Naive thymus-derived CD4-positive, alpha-beta T cell (primary cell): ENCODE measurements around the gene UPP2. TPM values are rescaled to one million over a fixed set of nuclear protein-coding genes. Genes with fewer than 3 reads are reported as not detected.

Experiments used
- ATAC-seq: fragments of 150-1000 bp; cut with Tn5 transposase; 2 replicates; pipeline ENCODE4 v1.10.0; 2021; ENCODE audit warnings: mild to moderate bottlenecking, moderate library complexity
- CTCF ChIA-PET: fragments of 350-600 bp; sonication (Branson Sonifier 250); formaldehyde crosslinking; loops from one replicate; lab custom pipeline; 2021; ENCODE audit warnings: antibody characterized with exemption; lab: Charles Lee
- POLR2A ChIA-PET: fragments of 350-600 bp; sonication (Branson Sonifier 250); formaldehyde crosslinking; loops from one replicate; lab custom pipeline; 2021; ENCODE audit warnings: antibody characterized with exemption, inconsistent platforms; lab: Charles Lee
- DNase-seq, 9 donors: peaks; one replicate each; pipeline versions ENCODE4 v3.0.0 to v3.0.0-alpha.2; 2020 to 2022; ENCODE audit warnings: mixed read lengths in 1 of 9
- H3K27ac ChIP-seq: one replicate; pipeline ENCODE4 v1.7.0; 2013; ENCODE audit warnings: mild to moderate bottlenecking, low read depth, low read length, moderate library complexity
- H3K27me3 ChIP-seq, 2 donors: one replicate each; pipeline ENCODE4 v1.7.0; 2013; ENCODE audit warnings: low read length in 2 of 2, mild to moderate bottlenecking in 2 of 2, moderate library complexity in 2 of 2; ENCODE audit not compliant: control insufficient read depth in 2 of 2, insufficient read depth in 2 of 2
- H3K36me3 ChIP-seq, 3 experiments: 1 replicate in 2 of 3; 2 replicates in 1 of 3; pipeline ENCODE4 v1.7.0; 2013; ENCODE audit warnings: low read length in 3 of 3, mild to moderate bottlenecking in 3 of 3, moderate library complexity in 1 of 3; ENCODE audit not compliant: insufficient read depth in 3 of 3, control insufficient read depth in 2 of 3
- H3K4me1 ChIP-seq, 2 donors: one replicate each; pipeline ENCODE4 v1.7.0; 2013; ENCODE audit warnings: low read length in 2 of 2, mild to moderate bottlenecking in 2 of 2, moderate library complexity in 1 of 2; ENCODE audit not compliant: control insufficient read depth in 2 of 2, insufficient read depth in 2 of 2
- H3K4me3 ChIP-seq: 2 replicates; pipeline ENCODE4 v1.7.0; 2013; ENCODE audit warnings: mild to moderate bottlenecking, low read length
- H3K9me3 ChIP-seq, 3 experiments: 1 replicate in 2 of 3; 2 replicates in 1 of 3; pipeline ENCODE4 v1.7.0; 2013; ENCODE audit warnings: low read length in 3 of 3; ENCODE audit not compliant: control insufficient read depth in 2 of 3
- H3K27ac Mint-ChIP-seq, 9 donors: one replicate each; pipeline ENCODE4 v1.8.0; 2020 to 2022; ENCODE audit warnings: mixed read lengths in 9 of 9, mild to moderate bottlenecking in 8 of 9, moderate library complexity in 5 of 9, inconsistent platforms in 2 of 9
- H3K27me3 Mint-ChIP-seq, 5 donors: one replicate each; pipeline ENCODE4 v1.8.0; 2021 to 2022; ENCODE audit warnings: mixed read lengths in 5 of 5, mild to moderate bottlenecking in 1 of 5
- H3K36me3 Mint-ChIP-seq, 5 donors: one replicate each; pipeline ENCODE4 v1.8.0; 2020 to 2022; ENCODE audit warnings: mixed read lengths in 5 of 5, mild to moderate bottlenecking in 3 of 5, inconsistent platforms in 1 of 5
- H3K4me1 Mint-ChIP-seq, 7 donors: one replicate each; pipeline ENCODE4 v1.8.0; 2020 to 2022; ENCODE audit warnings: mixed read lengths in 7 of 7, mild to moderate bottlenecking in 3 of 7, inconsistent platforms in 1 of 7
- H3K4me3 Mint-ChIP-seq, 10 donors: one replicate each; pipeline ENCODE4 v1.8.0; 2020 to 2022; ENCODE audit warnings: mild to moderate bottlenecking in 10 of 10, mixed read lengths in 10 of 10, moderate library complexity in 6 of 10, inconsistent platforms in 2 of 10
- H3K9me3 Mint-ChIP-seq, 11 donors: one replicate each; pipeline ENCODE4 v1.8.0; 2020 to 2022; ENCODE audit warnings: mixed read lengths in 11 of 11, mild to moderate bottlenecking in 4 of 11, inconsistent platforms in 1 of 11, moderate library complexity in 1 of 11
- intact Hi-C, 2 donors: fragments of 100-400 bp; cut with micrococcal nuclease; formaldehyde crosslinking; loops; one replicate each; pipeline ENCODE4 v1.15.1; 2023
- polyA plus RNA-seq, 2 donors: library from polyadenylated mRNA; unstranded; fragments of 300-500 nt; fragmentation: Illumina TruSeq; gene quantifications; one replicate each; pipeline ENCODE4 v1.2.3, GENCODE V29; 2021
- total RNA-seq, 6 experiments: library from RNA in 5 of 6; stranded (reverse) in 5 of 6; gene quantifications; 1 replicate in 5 of 6; 2 replicates in 1 of 6; pipeline ENCODE4 v1.2.3 and lab custom pipeline; 2021 to 2026

The UPP2 gene
- total RNA-seq (not detected), polyA plus RNA-seq (not detected), total RNA-seq (lab: John Stamatoyannopoulos, UW) (not detected)

DNA sequence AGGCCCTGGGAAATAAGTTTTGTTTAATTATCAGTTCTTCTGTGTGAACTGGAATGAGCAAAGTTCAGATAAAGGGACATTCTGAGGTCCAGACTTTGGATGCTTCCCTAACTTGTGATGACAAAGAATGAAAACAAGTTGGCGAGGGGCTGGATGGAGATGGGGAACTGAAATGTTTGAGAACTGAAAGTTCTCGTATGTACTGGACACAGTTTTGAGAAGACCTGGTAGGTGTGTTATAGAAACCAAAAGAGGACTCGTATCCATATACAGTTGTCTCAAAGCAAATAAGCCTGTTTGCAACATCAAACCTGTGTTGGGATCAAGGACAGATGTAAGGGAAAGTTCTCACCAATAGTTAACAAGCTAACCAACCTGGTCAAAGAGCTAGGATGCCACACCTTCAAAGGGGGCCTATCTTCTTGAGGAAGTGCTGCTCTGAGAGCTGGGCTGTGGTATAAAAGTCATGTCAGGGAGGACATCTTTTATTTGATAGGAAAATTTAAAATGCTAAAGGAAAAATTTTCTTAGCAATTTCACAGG is at the start of gene UPP2:
Gene UPP2, plus strand, starts transcription at position 493 of the 543 bp plus-strand sequence. CDS start 188 bp downstream, outside the sequence.
- POLR2A ChIA-PET: no interaction called here
- Histone ChIP-seq H3K36me3 (no peaks in the 10 kb centered on the region), H3K4me3 (no peak within 1 kb of the TSS), H3K9me3 (no peaks in the 10 kb centered on the region), H3K27me3 (no peaks in the 10 kb centered on the region), H3K27ac (no peak within 1 kb of the TSS), H3K4me1 (no peaks in the 10 kb centered on the region)
- Mint-ChIP-seq H3K27me3 (peaks cover 0 to 4% (median 0%) of the 10 kb centered on the region in 5 donors), H3K4me1 (no peaks in the 10 kb centered on the region), H3K9me3 (no peaks in the 10 kb centered on the region), H3K4me3 (no peak within 1 kb of the TSS), H3K27ac (no peak within 1 kb of the TSS), H3K36me3 (no peaks in the 10 kb centered on the region)
- DNase-seq (no peak), ATAC-seq (no peak)
- CTCF ChIA-PET: no interaction called here
- intact Hi-C loops: no loop called here

DNA sequence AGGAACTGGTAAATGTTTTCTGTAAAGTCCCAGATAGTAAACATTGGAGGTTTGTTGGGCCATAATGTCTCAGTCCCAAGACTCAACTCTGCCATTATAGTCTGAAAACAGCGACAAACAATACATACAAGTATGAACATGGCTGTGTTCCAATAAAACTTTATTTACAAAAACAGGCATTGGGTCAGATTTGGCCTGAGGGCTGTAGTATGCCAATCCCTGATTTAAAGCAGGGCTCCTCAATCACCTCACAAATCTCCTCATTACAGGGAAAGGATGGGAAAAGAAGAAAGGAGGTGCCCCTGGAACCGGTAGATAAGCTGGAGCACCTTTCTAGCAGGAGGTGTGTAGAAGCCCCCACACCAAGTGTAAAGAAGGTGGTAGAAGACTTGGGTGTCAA is 48.9 kb upstream of the UPP2 start:
- ATAC-seq (no peak), DNase-seq (no peak)
- CTCF ChIA-PET: interaction anchor here (1.3 kb wide), 1 partner anchor 10 kb away, joined by 3 read pairs; no protein-coding TSS in a partner anchor
- POLR2A ChIA-PET: no interaction called here
- Histone ChIP-seq H3K4me3 (no peak overlapping the region), H3K9me3 (no peaks in the 10 kb centered on the region), H3K4me1 (no peaks in the 10 kb centered on the region), H3K27me3 (no peaks in the 10 kb centered on the region), H3K36me3 (no peaks in the 10 kb centered on the region), H3K27ac (no peak overlapping the region)
- no peak overlapping the region for H3K4me3 Mint-ChIP-seq
- H3K27ac Mint-ChIP-seq: no peak overlapping the region
- no peaks in the 10 kb centered on the region for H3K4me1 Mint-ChIP-seq
- no peaks in the 10 kb centered on the region for H3K36me3 Mint-ChIP-seq
- intact Hi-C loops: no loop called here
- peaks cover 0 to 8% (median 5%) of the 10 kb centered on the region in 5 donors for H3K27me3 Mint-ChIP-seq
- no peaks in the 10 kb centered on the region for H3K9me3 Mint-ChIP-seq

DNA sequence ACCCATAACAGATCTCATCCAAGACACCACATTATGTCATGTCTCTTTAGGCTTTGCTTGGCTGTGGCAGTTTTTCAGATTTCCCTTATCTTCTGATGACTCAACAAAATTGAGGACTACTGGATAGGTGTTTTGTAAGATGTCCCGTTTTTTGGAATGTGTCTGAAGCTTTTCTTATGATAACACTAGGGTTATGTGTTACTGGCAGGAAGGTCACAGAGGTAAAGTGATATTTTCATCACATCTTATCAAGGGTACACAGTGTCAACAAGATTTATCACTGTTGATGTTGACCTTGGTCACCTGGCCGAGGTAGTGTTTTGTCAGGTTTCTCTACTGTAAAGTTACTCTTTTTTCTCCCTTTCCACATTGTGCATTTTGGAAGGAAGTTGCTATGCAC is 44.8 kb upstream of the UPP2 start:
- intact Hi-C loops: no loop called here
- no peak overlapping the region for H3K4me3 ChIP-seq
- ChIA-PET CTCF (no interaction called here), POLR2A (no interaction called here)
- peaks cover 0 to 4% (median 2%) of the 10 kb centered on the region in 5 donors for H3K27me3 Mint-ChIP-seq
- H3K4me1 Mint-ChIP-seq: peaks cover 0 to 2% (median 0%) of the 10 kb centered on the region in 7 donors
- H3K4me3 Mint-ChIP-seq: no peak overlapping the region
- H3K27ac Mint-ChIP-seq: no peak overlapping the region
- H3K9me3 ChIP-seq: no peaks in the 10 kb centered on the region
- no peaks in the 10 kb centered on the region for H3K36me3 Mint-ChIP-seq
- DNase-seq: no peak
- no peaks in the 10 kb centered on the region for H3K9me3 Mint-ChIP-seq
- H3K36me3 ChIP-seq: no peaks in the 10 kb centered on the region
- no peaks in the 10 kb centered on the region for H3K27me3 ChIP-seq
- ATAC-seq: no peak
- no peak overlapping the region for H3K27ac ChIP-seq
- H3K4me1 ChIP-seq: no peaks in the 10 kb centered on the region

DNA sequence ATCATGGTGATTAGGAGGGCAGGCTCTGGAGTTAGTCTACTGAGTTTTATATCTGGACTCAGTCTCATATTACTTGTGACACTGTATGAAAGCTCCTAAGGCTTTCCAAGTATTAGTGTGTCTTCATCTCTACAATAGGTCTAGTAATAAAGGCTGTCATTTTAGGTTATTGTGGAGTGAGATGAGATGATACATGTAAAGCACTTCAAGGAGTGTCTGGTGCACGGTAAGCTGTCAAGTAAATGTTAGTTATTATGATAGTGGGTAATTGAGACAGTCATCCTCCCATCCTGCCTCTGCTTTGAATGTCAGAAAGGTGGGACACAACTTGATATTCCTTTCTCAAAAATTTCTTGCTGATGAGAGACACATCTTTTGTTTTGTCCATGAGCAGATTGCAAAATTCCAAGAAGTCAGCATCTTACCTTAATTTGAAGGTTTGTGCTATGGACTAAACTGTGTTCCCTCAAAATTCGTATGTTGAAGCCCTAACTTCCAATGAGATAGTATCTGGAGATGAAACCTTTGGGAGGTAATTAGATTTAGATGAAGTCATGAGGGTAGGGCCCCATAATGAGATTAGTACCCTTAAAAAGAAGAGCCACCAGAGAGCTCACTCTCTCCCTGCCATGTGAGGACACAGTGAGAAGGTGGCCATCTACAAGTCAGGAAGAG is 41.4 kb upstream of the UPP2 start:
- Mint-ChIP-seq H3K4me3 (no peak overlapping the region), H3K36me3 (no peaks in the 10 kb centered on the region), H3K27me3 (peaks cover 0 to 4% (median 2%) of the 10 kb centered on the region in 5 donors), H3K9me3 (peaks cover 0 to 7% (median 0%) of the 10 kb centered on the region in 11 donors), H3K27ac (no peak overlapping the region), H3K4me1 (peaks cover 0 to 2% (median 0%) of the 10 kb centered on the region in 7 donors)
- H3K27ac ChIP-seq: no peak overlapping the region
- DNase-seq (no peak), ATAC-seq (no peak)
- no peaks in the 10 kb centered on the region for H3K4me1 ChIP-seq
- no peak overlapping the region for H3K4me3 ChIP-seq
- intact Hi-C loops: no loop called here
- H3K36me3 ChIP-seq: no peaks in the 10 kb centered on the region
- ChIA-PET POLR2A (no interaction called here), CTCF (no interaction called here)
- H3K27me3 ChIP-seq: no peaks in the 10 kb centered on the region
- H3K9me3 ChIP-seq: no peaks in the 10 kb centered on the region

DNA sequence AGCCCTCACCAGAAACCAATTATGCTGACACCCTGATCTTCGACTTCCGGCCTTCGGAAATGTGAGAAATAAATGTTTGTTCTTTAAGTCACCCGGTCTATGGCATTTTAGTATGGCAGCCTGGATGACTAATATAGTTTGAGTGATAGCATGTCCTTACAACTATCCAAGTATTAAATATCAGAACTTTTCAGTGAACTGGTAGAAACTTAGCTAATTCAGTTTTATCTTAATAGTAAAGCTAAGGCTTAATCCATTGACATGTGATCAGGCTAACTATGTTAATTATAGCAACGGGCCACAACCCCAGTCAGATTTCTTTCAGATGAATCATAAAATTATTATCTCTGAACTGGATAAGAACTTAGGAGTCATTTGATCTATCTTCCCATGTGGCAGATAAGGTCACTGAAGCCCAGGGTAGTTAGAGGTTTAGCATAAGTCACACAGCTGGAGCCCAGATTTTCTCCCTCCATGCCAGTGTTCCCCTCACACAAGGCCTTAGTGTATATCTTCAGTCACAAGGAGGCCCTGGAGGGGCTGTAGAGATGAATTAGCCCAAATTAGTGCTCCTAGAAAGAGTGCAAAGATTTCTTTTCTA is 40.7 kb upstream of the UPP2 start:
- Histone ChIP-seq H3K9me3 (no peaks in the 10 kb centered on the region), H3K4me1 (no peaks in the 10 kb centered on the region), H3K27ac (no peak overlapping the region), H3K36me3 (no peaks in the 10 kb centered on the region), H3K4me3 (no peak overlapping the region), H3K27me3 (no peaks in the 10 kb centered on the region)
- ChIA-PET CTCF (no interaction called here), POLR2A (no interaction called here)
- no peak overlapping the region for H3K27ac Mint-ChIP-seq
- peaks cover 0 to 4% (median 2%) of the 10 kb centered on the region in 5 donors for H3K27me3 Mint-ChIP-seq
- ATAC-seq (no peak), DNase-seq (no peak)
- intact Hi-C loops: no loop called here
- H3K4me1 Mint-ChIP-seq: peaks cover 0 to 2% (median 0%) of the 10 kb centered on the region in 7 donors
- no peaks in the 10 kb centered on the region for H3K36me3 Mint-ChIP-seq
- peaks cover 0 to 9% (median 0%) of the 10 kb centered on the region in 11 donors for H3K9me3 Mint-ChIP-seq
- H3K4me3 Mint-ChIP-seq: no peak overlapping the region

DNA sequence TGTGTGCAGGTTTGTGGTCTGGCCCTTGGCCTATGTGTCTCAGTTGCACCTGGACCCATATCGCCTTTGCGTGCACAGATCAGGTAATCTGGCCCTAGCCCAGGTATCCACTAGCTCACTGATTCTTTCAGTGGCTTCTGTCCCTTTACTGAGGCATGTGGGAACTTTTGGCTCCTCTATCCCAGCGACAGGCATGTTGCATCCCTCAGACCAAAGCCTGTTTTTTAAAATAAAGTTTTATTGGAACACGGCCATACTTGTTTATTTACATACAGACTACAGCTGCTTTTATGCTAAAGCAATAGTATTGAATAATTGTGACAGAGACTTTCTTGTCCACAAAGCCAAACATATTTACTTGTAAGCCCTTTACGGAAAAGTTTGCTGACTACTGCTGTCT is 39.9 kb upstream of the UPP2 start:
- peaks cover 0 to 9% (median 0%) of the 10 kb centered on the region in 11 donors for H3K9me3 Mint-ChIP-seq
- Histone ChIP-seq H3K27me3 (no peaks in the 10 kb centered on the region), H3K4me3 (no peak overlapping the region), H3K9me3 (no peaks in the 10 kb centered on the region), H3K27ac (no peak overlapping the region), H3K36me3 (no peaks in the 10 kb centered on the region), H3K4me1 (no peaks in the 10 kb centered on the region)
- no peaks in the 10 kb centered on the region for H3K36me3 Mint-ChIP-seq
- no peak for DNase-seq
- ATAC-seq: no peak
- peaks cover 0 to 2% (median 1%) of the 10 kb centered on the region in 5 donors for H3K27me3 Mint-ChIP-seq
- no peak overlapping the region for H3K4me3 Mint-ChIP-seq
- H3K4me1 Mint-ChIP-seq: peaks cover 0 to 2% (median 0%) of the 10 kb centered on the region in 7 donors
- intact Hi-C loops: no loop called here
- ChIA-PET POLR2A (no interaction called here), CTCF (no interaction called here)
- no peak overlapping the region for H3K27ac Mint-ChIP-seq
